HG03460 (cell line): ENCODE results near the gene OST4.
A peak's percentile ranks its signal among the peaks of the same experiment; 100 is the strongest.

Source experiments
- ATAC-seq: cut with Tn5 transposase; IDR thresholded peaks from one replicate; pipeline ENCODE4 v1.9.1; 2021; ENCODE audit not compliant: unreplicated experiment

Gene OST4

DNA sequence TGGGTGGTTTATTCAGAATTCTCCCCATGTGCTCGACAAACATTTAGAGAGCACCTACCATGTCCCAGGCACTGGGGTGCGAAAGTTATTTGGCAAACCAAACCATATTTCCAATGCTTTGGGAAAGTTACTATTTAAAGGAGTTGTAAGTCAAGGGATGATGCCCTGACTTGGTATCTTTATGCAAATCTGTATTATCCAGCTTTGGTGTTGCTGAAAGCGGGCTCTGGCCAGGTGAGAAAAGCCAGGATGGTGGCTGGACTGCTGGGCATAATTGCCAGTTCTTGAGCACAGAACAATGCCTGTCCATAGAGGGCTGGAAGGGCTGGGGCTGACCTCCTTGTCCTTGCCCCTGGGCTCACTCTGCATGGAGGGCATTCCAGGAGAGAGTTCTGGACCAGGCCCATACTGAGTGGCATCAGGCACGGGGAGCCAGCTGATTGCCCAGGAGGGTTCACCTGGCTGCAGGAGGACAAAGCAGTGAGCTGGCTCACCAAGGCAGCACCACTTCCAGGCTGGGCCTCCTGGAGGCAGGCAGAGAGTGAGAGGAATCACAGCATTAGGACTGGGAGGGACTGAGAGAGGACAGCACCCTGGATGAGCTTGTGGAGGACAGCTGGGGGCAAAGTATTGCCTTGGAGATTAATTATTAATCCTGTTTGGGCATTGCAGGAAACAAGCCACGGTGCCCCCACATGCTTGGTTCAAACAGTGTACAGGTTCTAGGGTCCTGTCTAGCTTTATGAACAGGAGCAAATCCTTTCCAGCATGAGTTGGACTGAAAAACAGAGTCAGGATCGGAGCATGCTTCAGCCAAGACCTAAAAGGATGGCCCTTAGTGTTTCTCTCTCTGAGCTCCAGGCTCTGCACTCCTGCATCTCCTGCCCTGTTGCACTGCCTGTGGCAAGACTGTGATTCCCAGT, 22.2 kb upstream of the OST4 start:
- no peak for ATAC-seq

DNA sequence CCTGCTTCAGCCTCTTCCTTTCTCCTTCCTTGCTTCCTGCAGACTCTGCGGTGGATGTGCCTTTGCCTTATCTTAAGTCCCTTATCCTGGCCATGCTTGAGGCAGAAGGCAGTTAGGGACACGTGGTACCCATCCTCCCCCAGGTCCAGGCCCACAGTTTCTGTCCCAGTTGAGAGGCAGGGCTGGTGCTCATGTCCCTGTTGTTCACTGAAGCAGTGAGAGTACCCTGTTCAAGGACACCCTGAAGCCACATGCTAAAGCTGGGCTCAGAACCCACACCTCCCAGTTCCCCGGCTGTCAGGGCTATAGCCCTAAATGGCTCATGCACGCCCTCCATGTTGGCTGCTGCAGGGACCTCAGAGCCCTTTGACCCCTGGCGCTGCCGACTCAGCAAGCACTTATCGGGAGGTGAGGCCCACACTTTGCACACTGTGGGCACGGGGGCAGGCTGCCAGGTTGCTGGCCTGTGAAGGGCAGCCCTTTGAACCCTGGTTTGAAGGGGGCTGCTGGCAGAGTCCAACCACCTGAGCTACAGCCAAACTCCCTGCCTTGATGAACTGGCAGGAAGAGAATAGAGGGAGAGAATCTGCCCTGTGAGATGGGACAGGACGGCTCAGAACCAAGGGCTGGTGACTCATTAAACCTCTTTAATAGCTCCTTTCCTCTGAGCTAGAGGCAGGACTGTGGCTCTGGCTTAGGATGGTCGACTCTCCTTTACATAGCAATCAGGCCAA, 21.4 kb upstream of the OST4 start:
- ATAC-seq = no peak

DNA sequence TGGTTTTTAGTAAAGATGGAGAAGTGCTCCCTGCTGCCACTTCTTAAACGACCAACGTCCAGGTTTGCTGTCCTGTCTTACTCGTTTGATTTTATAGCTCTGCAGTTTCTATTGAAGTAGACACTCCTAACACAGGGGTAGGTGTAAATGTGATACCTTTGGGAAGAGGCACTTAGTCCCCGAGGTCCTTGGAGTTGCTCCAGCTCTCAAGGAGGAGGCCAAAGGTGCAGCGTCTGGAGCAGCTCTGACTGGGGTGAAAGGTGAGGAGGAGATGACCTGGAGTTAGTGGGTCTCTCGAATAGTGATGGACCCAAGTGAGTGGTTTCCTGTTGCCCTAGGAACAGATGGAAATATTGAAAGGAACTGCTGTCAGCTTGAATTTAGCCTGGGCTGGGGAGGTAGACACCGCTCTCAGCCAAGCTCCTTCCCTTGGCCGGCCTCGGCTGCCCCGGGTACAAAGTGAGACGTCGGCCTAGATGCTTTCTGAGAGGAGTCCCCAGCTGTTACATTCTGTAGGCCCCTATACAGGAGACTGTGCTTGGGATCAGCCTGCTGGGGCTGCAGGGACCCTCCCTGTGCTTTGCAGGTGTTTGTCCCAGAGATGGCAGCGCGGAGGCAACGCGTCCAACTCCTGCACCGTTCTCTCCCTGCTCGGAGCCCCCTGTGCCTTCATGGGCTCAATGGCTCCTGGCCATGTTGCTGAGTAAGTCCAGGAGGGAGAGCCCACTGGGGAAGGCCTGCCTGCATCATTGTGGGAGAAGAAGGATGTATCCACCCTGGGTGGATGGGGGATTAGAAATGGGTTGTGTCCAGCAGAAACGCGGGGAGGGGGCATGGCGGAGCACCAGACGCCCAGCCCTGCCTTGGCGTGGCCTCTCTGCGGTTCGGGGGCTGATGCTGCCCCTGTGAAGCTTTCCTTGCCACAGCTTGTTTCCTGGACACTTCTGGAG, 20.6 kb upstream of the OST4 start:
- no peak for ATAC-seq

DNA sequence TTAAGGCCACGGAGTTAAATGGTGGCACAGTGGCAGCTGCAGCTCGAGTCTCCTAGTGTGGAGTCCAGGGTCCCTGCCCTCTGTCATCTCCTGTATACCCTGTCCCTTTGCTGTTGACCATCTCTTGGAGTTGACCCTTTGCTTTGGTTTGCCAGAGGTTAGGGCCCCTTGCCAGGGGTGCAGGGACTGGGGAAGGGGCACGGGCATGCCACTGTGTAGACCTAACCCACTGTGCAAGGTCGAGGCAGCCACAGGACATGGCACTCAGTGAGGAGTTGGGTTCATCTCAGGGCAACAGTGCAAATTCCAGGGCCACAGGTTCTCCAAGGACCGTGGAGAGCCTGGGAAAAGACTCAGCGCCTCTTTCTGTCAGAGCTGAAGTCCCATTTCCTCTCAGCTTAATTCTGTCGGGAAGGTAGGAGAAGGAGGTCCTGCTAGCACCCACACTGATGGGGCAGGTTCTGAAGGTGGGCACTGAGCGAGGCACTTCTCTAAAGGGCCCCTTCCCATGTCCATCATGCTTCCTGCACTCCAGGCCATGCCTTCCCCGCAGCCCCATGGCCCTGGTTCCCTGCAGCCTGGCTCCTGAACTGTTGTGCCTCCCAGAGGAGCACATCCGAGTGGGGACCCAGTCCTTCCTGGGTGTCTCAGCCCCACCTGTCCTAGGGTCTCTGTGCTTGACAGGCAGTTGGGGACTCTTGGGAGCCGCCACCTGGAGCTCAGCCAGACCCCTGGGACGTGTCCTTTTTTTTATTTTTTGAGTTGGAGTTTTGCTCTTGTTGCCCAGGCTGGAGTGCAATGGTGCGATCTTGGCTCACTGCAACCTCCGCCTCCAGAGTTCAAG, 17.9 kb upstream of the OST4 start:
- ATAC-seq = no peak

DNA sequence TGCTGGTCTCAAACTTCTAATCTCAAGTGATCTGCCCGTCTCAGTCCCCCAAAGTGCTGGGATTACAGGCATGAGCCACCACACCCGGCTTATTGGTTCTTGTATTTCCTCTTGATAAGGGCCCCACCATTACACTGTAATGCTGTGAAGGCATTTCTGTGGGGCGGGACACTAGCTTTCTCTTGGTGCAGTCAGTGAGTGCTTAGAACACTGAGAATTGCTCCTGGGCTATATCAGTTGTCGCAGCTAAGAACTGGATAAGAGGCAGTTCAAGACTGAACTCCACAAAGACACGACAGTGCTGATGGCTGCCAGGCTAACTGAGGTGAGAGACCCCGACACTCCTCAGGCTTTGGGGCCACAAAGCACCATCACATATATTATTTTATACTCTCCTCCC, 17.2 kb upstream of the OST4 start:
- ATAC-seq = no peak

DNA sequence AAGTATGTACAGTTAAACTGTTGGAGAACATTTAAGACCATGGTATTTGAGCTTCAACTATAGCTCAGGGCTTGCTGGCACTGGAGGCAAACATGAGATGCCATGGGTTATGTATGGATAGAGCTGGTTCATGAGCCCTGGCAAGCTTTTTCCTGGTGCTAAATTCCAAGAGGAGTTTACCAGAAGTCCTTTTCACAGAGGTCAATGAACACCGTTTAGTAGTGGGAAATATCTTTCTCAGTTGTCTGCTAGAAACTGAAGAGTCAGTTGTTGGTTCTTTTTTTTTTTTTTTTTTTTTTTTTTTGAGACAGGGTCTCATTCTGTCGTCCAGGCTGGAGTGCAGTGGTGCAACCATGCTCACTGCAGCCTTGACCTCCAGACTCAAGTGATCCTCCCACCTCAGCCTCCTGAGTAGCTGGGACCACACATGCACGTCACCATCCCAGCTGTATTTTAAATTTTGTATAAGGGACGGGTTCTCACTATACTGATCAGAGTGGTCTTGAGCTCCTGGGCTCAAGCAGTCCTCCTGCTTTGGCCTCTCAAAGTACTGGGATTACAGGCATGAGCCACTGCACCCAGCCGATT, 16.5 kb upstream of the OST4 start:
- ATAC-seq = no peak

DNA sequence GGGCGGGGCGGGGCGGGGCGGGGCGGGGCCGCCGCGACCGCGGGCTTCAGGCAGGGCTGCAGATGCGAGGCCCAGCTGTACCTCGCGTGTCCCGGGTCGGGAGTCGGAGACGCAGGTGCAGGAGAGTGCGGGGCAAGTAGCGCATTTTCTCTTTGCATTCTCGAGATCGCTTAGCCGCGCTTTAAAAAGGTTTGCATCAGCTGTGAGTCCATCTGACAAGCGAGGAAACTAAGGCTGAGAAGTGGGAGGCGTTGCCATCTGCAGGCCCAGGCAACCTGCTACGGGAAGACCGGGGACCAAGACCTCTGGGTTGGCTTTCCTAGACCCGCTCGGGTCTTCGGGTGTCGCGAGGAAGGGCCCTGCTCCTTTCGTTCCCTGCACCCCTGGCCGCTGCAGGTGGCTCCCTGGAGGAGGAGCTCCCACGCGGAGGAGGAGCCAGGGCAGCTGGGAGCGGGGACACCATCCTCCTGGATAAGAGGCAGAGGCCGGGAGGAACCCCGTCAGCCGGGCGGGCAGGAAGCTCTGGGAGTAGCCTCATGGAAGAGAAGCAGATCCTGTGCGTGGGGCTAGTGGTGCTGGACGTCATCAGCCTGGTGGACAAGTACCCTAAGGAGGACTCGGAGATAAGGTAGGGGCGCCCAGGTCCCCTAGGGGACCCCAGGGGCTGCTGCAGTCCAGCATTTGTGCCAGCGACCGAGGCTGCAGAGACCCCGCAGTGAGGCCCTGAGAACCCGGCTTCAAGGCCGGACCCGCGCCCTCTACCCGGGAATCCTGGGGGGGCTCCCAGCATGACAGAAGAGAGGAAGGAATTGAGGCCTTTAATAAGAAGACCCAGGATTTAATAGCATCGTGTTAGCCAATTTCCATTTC, 15.5 kb upstream of the OST4 start, which contains the start of gene KHK:
KHK (plus strand) TSS at position 49 of the 870 bp plus-strand sequence; CDS start at position 537, 488 bp downstream.
- peak; percentile 20 for ATAC-seq

DNA sequence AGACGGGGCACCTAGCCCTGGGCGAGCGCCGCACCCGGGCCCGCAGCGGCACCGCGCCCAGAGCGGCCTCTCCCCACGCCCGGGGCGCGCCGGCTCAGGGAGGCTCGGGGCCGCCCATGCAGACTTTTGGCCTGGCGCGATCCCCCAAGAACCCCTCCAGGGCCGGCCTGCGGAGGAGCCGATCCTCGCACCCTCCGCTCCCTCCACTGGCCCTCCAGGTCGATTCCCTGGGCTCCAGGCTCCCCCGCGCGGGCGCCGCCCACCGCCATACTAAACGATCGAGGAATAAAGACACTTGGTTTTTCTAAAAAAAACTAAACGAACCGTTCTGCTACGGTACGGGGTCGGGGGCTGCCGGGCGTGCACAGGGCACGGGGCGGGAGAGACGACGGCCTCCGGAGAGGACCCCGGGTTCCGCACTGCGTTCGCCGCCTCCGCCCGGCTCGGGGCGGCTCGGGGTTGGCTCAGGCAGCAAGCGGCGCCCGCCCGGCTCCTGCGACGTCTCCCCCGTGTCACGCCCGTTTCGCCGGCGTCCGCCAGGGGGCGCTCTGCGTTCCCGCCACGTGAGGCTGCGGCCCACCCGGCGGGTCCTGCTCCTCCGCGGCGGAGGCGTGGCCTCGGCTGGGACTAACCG, 14.8 kb upstream of the OST4 start:
- ATAC-seq = peak; percentile 85

DNA sequence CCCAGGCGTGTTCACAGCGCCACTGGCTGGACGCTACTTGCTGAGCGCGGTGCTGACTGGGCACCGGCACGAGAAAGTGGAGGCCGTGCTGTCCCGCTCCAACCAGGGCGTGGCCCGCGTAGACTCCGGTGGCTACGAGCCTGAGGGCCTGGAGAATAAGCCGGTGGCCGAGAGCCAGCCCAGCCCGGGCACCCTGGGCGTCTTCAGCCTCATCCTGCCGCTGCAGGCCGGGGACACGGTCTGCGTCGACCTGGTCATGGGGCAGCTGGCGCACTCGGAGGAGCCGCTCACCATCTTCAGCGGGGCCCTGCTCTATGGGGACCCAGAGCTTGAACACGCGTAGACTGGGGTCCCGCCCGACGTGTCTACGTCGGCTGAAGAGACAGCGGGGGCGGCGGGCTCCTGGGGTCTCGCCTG, 14.2 kb upstream of the OST4 start:
- ATAC-seq = no peak

DNA sequence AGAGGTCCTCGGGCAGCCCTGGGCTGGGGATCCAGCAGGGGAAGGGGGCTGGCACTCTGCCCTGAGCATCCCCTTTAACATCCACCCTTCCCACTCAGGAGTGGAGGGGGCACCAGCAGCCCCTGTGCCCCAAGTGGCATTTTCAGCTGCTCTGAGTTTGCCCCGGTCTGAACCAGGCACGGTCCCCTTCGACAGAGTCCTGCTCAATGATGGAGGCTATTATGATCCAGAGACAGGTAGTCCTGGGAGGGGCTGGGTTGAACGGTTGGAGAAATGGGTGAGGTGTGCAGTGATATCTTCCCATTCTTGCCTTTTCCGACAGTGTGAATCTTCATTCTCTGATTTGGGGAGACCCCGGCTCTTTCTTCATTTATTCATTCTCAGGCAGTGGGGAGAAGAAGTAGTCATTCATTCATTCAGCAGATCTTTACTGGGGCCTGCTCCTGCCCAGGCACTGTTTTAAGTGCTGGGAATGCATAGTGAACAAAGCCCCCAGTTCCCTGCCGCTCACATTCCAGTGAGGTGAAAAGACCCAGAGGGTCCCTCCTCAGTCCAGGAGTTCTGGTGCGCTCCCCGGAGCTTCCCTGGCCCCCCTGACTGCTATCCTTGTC, 13.7 kb upstream of the OST4 start:
- ATAC-seq = no peak

DNA sequence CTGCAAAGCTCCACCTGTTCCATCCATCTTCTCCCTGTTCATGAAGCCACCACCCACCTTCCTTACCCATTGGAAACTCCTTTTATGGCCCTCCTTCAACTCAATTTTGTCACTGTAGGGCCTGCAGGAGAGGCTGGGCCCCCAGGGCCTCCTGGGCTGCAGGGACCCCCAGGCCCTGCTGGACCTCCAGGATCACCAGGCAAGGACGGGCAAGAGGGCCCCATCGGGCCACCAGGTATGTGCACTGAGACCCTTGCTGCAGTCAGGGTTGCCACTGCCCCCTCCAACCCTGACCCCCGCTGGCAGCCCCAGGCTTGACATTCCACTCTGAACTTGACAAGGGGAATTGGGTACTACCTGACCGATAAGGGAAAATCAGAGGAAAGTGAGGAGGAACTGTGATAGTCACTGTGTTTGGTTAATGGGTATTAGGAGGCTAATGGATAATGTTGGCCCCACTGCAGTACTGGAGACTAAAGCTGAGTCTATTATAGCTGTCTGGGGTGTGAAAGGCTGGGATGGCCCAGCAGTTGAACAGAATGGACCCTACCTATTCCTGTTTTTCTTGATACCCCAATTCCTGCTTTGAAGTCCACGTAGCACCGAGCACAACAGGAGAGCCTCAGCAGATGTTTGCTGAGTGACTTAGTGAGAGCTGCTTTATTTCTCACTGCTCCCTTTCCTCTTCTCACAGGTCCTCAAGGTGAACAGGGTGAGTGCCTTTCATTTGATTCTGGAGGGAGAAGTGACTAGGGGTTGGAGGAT, 13.0 kb upstream of the OST4 start:
- ATAC-seq = no peak

DNA sequence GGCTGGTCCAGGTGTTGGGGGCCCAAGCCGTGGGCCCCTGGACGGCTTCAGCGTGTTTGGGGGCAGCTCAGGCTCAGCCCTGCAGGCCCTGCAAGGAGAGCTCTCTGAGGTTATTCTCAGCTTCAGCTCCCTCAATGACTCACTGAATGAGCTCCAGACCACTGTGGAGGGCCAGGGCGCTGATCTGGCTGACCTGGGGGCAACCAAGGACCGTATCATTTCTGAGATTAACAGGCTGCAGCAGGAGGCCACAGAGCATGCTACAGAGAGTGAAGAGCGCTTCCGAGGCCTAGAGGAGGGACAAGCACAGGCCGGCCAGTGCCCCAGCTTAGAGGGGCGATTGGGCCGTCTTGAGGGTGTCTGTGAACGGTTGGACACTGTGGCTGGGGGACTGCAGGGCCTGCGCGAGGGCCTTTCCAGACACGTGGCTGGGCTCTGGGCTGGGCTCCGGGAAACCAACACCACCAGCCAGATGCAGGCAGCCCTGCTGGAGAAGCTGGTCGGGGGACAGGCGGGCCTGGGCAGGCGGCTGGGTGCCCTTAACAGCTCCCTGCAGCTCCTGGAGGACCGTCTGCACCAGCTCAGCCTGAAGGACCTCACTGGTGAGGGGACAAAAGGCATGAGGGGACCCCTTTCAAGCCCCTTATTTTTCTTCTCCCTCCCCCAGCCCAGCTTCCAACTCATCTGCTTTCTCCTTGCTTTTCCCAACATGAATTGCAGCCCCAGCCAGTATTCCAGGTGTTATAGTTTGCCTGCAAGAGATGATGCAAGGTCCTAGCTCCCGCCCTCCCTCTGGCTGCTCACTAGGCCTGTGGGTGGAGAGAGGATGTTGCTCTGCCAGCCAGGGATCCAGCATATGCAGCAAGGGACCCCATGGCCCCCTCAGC, 12.2 kb upstream of the OST4 start:
- no peak for ATAC-seq

DNA sequence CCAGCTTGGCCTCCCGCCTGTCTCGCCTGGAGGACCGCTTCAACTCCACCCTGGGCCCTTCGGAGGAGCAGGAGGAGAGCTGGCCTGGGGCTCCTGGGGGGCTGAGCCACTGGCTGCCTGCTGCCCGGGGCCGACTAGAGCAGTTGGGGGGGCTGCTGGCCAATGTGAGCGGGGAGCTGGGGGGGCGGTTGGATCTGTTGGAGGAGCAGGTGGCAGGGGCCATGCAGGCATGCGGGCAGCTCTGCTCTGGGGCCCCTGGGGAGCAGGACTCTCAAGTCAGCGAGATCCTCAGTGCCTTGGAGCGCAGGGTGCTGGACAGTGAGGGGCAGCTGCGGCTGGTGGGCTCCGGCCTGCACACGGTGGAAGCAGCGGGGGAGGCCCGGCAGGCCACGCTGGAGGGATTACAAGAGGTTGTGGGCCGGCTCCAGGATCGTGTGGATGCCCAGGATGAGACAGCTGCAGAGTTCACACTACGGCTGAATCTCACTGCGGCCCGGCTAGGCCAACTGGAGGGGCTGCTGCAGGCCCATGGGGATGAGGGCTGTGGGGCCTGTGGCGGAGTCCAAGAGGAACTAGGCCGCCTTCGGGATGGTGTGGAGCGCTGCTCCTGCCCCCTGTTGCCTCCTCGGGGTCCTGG, 11.4 kb upstream of the OST4 start:
- no peak for ATAC-seq

DNA sequence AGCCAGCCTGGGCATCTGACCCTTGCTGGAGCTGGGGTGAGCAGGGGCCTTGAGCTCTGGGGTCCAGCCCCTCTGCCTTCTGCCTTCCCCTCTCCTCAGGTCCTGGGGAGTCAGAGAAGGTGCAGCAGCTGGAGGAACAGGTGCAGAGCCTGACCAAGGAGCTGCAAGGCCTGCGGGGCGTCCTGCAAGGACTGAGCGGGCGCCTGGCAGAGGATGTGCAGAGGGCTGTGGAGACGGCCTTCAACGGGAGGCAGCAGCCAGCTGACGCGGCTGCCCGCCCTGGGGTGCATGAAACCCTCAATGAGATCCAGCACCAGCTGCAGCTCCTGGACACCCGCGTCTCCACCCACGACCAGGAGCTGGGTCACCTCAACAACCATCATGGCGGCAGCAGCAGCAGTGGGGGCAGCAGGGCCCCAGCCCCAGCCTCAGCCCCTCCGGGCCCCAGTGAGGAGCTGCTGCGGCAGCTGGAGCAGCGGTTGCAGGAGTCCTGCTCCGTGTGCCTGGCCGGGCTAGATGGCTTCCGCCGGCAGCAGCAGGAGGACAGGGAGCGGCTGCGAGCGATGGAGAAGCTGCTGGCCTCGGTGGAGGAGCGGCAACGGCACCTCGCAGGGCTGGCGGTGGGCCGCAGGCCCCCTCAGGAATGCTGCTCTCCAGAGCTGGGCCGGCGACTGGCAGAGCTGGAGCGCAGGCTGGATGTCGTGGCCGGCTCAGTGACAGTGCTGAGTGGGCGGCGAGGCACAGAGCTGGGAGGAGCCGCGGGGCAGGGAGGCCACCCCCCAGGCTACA, 10.7 kb upstream of the OST4 start:
- no peak for ATAC-seq

DNA sequence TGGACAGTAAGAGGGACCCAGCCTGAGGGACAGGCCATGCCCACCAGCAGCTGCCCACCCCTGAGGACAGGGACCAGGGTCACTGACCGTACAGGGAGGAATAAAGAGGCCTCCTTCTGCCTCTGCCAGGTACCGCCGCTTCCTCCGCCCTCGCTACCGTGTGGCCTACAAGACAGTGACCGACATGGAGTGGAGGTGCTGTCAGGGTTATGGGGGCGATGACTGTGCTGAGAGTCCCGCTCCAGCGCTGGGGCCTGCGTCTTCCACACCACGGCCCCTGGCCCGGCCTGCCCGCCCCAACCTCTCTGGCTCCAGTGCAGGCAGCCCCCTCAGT, 9.1 kb upstream of the OST4 start:
- no peak for ATAC-seq
